HepG2 (cell line): ENCODE data around the gene OOSP3. TPM values are rescaled to one million over a fixed set of nuclear protein-coding genes. Genes with fewer than 3 reads are reported as not detected.

Source experiments
- ATAC-seq: fragments of 200-7000 bp; cut with Tn5 transposase; 3 replicates; pipeline ENCODE4 v1.9.1; 2020; ENCODE audit warnings: mild to moderate bottlenecking, moderate library complexity
- BruUV-seq: library from RNA; stranded (reverse); fragments of 400-500 nt; replicated peaks from 2 replicates; lab custom pipeline; 2021; lab: Mats Ljungman, UMichigan
- CTCF ChIA-PET: fragments of 300-600 bp; formaldehyde crosslinking; extraction: SDS; loops from one replicate; lab custom pipeline; 2021; ENCODE audit warnings: low total read pairs, inconsistent platforms, low intra/inter-chr PET ratio; lab: Yijun Ruan, JAX
- POLR2A ChIA-PET: fragments of 350-600 bp; sonication (Branson Sonifier 250); formaldehyde crosslinking; loops from one replicate; lab custom pipeline; 2020; ENCODE audit warnings: antibody characterized with exemption, inconsistent platforms; lab: Yijun Ruan, JAX
- DNase-seq: peaks from one replicate; pipeline ENCODE4 v3.0.0-alpha.2; 2015; ENCODE audit warnings: low spot score
- FAIRE-seq: peaks from 3 replicates; lab custom pipeline; 2011; peaks lifted over from hg19 to GRCh38; lab: Jason Lieb, UNC
- H2AFZ ChIP-seq: one replicate; pipeline ENCODE4 v1.6.1; 2011; ENCODE audit warnings: low read length, inconsistent platforms
- H3K27ac ChIP-seq: fragments of 300-600 bp; 3 replicates; pipeline ENCODE4 v1.8.0; 2011; ENCODE audit warnings: mixed run types, mild to moderate bottlenecking, mixed read lengths, low read length, inconsistent platforms; ENCODE audit not compliant: insufficient read depth; ENCODE audit errors: extremely low read length
- H3K27me3 ChIP-seq, 2 experiments: fragments of 200-600 bp in 1 of 2; 2 replicates in 1 of 2; 3 replicates in 1 of 2; pipeline versions ENCODE4 v1.6.0 to v1.8.0; 2011; ENCODE audit warnings: low read length in 2 of 2, mild to moderate bottlenecking in 2 of 2, moderate library complexity in 2 of 2, inconsistent platforms in 1 of 2; ENCODE audit not compliant: insufficient read depth in 2 of 2, control insufficient read depth in 1 of 2
- H3K36me3 ChIP-seq, 2 experiments: fragments of 200-600 bp in 1 of 2; replicated peaks in 1 of 2; 2 replicates in 1 of 2; 3 replicates in 1 of 2; pipeline versions ENCODE4 v1.5.1 to v1.8.0; 2011; ENCODE audit warnings: low read length in 2 of 2, inconsistent platforms in 1 of 2; ENCODE audit not compliant: insufficient read depth in 2 of 2, control insufficient read depth in 1 of 2
- H3K4me1 ChIP-seq: 2 replicates; pipeline ENCODE4 v1.5.1; 2012; ENCODE audit warnings: low read length, inconsistent platforms; ENCODE audit not compliant: insufficient read depth
- H3K4me2 ChIP-seq: 2 replicates; pipeline ENCODE4 v1.6.0; 2011; ENCODE audit warnings: low read depth, low read length, inconsistent platforms
- H3K4me3 ChIP-seq, 3 experiments: fragments of 200-600 bp in 1 of 3; sonication (generic), shearing (Covaris generic) in 1 of 3; replicated peaks in 1 of 3; 2 replicates each; pipeline ENCODE4 v1.5.1; 2011 to 2016; ENCODE audit warnings: low read length in 3 of 3, inconsistent platforms in 2 of 3, low read depth in 2 of 3, mild to moderate bottlenecking in 2 of 3, control low read depth in 1 of 3, mixed read lengths in 1 of 3; ENCODE audit not compliant: insufficient read depth in 1 of 3
- H3K79me2 ChIP-seq: one replicate; pipeline ENCODE4 v1.6.1; 2011; ENCODE audit warnings: low read length, inconsistent platforms; ENCODE audit not compliant: insufficient read depth
- H3K9ac ChIP-seq: 2 replicates; pipeline ENCODE4 v1.6.0; 2011; ENCODE audit warnings: mild to moderate bottlenecking, low read depth, low read length, inconsistent platforms; ENCODE audit not compliant: insufficient read depth
- H3K9me3 ChIP-seq: 2 replicates; pipeline ENCODE4 v1.5.1; 2012; ENCODE audit warnings: mild to moderate bottlenecking, low read length
- H4K20me1 ChIP-seq: 2 replicates; pipeline ENCODE4 v1.6.0; 2011; ENCODE audit warnings: inconsistent platforms, mild to moderate bottlenecking, low read length, moderate library complexity; ENCODE audit not compliant: insufficient read depth
- CSRNP2 ChIP-seq: sonication (generic); formaldehyde crosslinking; conservative IDR thresholded peaks from 2 replicates; pipeline ENCODE4 v1.8.0; 2022; ENCODE audit warnings: low read depth, missing genetic modification reagents
- DMAP1 ChIP-seq: IDR thresholded peaks from 2 replicates; pipeline ENCODE4 v1.6.1; 2016
- GABPB1 ChIP-seq: IDR thresholded peaks from 2 replicates; pipeline ENCODE4 v1.6.1; 2016; ENCODE audit warnings: mild to moderate bottlenecking, missing genetic modification reagents, moderate library complexity, missing compliant biosample characterization
- GTF2F1 ChIP-seq: fragments of 150-350 bp; IDR thresholded peaks from 2 replicates; pipeline ENCODE4 v1.6.1; 2014; ENCODE audit warnings: low read length
- HOXA9 ChIP-seq: sonication (generic); formaldehyde crosslinking; IDR thresholded peaks from 2 replicates; pipeline ENCODE4 v1.8.1; 2022; ENCODE audit warnings: missing genetic modification reagents, mild to moderate bottlenecking, moderate library complexity, borderline replicate concordance
- KDM3A ChIP-seq: IDR thresholded peaks from 2 replicates; pipeline ENCODE4 v1.6.1; 2018; ENCODE audit warnings: low read depth, missing compliant biosample characterization
- KMT2A ChIP-seq: sonication (generic); formaldehyde crosslinking; IDR thresholded peaks from 2 replicates; pipeline ENCODE4 v1.4.0; 2020; ENCODE audit warnings: missing genetic modification reagents
- NFRKB ChIP-seq: fragments of 450-650 bp; IDR thresholded peaks from 2 replicates; pipeline ENCODE4 v1.6.1; 2017
- RORA ChIP-seq: sonication (generic); formaldehyde crosslinking; IDR thresholded peaks from 2 replicates; pipeline ENCODE4 v1.5.0; 2020; ENCODE audit warnings: mild to moderate bottlenecking, missing genetic modification reagents, moderate library complexity
- RXRA ChIP-seq: sonication (generic); formaldehyde crosslinking; IDR thresholded peaks from 2 replicates; pipeline ENCODE4 v1.5.1; 2020; ENCODE audit warnings: missing genetic modification reagents
- TGIF2 ChIP-seq: IDR thresholded peaks from 2 replicates; pipeline ENCODE4 v1.6.1; 2016; ENCODE audit warnings: control low read depth, missing compliant biosample characterization
- THAP9 ChIP-seq: sonication (generic); formaldehyde crosslinking; IDR thresholded peaks from 2 replicates; pipeline ENCODE4; 2020; ENCODE audit warnings: missing genetic modification reagents, mild to moderate bottlenecking, borderline replicate concordance
- YY1 ChIP-seq: IDR thresholded peaks from 2 replicates; pipeline ENCODE4 v1.6.1; 2011; ENCODE audit warnings: low read length, low read depth, moderate library complexity, mild to moderate bottlenecking; ENCODE audit not compliant: insufficient read depth, insufficient replicate concordance
- ZGPAT ChIP-seq: IDR thresholded peaks from 2 replicates; pipeline ENCODE4 v1.6.1; 2016; ENCODE audit warnings: mild to moderate bottlenecking
- ZNF513 ChIP-seq: sonication (generic); formaldehyde crosslinking; conservative IDR thresholded peaks from 2 replicates; pipeline ENCODE4 v1.5.0; 2020; ENCODE audit warnings: missing genetic modification reagents
- ZNF597 ChIP-seq: sonication (generic); formaldehyde crosslinking; IDR thresholded peaks from 2 replicates; pipeline ENCODE4 v1.5.0; 2020; ENCODE audit warnings: missing genetic modification reagents
- ZNF7 ChIP-seq: IDR thresholded peaks from 2 replicates; pipeline ENCODE4 v1.6.1; 2016; ENCODE audit warnings: missing biosample characterization, missing genetic modification reagents
- ZNF737 ChIP-seq: sonication (generic); formaldehyde crosslinking; IDR thresholded peaks from 2 replicates; pipeline ENCODE4 v1.5.0; 2020; ENCODE audit warnings: missing genetic modification reagents, mild to moderate bottlenecking, borderline replicate concordance
- in situ Hi-C: cut with HindIII; loops from 2 replicates; pipeline ENCODE4 v1.10.0; 2017; ENCODE audit warnings: low pct_unique_long_range_greater_than_20kb; ENCODE audit not compliant: extremely low pct_ligation_motif_present
- intact Hi-C: fragments of 100-400 bp; cut with micrococcal nuclease; formaldehyde crosslinking; loops from one replicate; pipeline ENCODE4 v1.10.0; 2022; ENCODE audit not compliant: unreplicated experiment
- polyA plus RNA-seq, 8 experiments: library from polyadenylated mRNA; depleted of rRNA in 3 of 8; stranded (reverse) in 7 of 8; unstranded in 1 of 8; fragments of >200 nt; fragmentation: Illumina TruSeq in 4 of 8; extraction: Trizol in 4 of 8; gene quantifications; 2 replicates each; pipeline versions ENCODE4 v1.2.1 to v1.2.3, GENCODE V29; 2011 to 2016; ENCODE audit warnings: low read depth in 4 of 8, missing spikeins in 1 of 8, mixed read lengths in 1 of 8; ENCODE audit not compliant: insufficient read depth in 1 of 8
- total RNA-seq, 5 experiments: library from RNA; depleted of rRNA; stranded (reverse); fragments of >200 nt; fragmentation: Illumina TruSeq; extraction: Trizol; gene quantifications; 2 replicates each; pipeline ENCODE4 v1.2.3, GENCODE V29; 2016; ENCODE audit warnings: low read depth in 1 of 5

OOSP3 gene
- total and polyA plus RNA-seq, 2 of the 13 experiments (the other 11 are each of a cell fraction or from before 2014, with no cell fraction given), result not detected

- TF ChIP-seq THAP9 (CRISPR knock-in tag) (no peak), KMT2A (CRISPR knock-in tag) (no peak), TGIF2 (CRISPR knock-in tag) (no peak), RORA (no peak), ZNF7 (CRISPR knock-in tag) (no peak), HOXA9 (CRISPR knock-in tag) (no peak), RXRA (CRISPR knock-in tag) (no peak), ZNF737 (CRISPR knock-in tag) (no peak), ZGPAT (CRISPR knock-in tag) (no peak), DMAP1 (CRISPR knock-in tag) (no peak)
These were observed 10.6 kb upstream of the OOSP3 start (continued) for GRCh38 chr11:59867946-59868345.

GRCh38 chr11:59872076-59872475, 6.5 kb upstream of the OOSP3 start:
- no peak overlapping the region for H3K4me2 ChIP-seq
- no peaks in the 10 kb centered on the region for H3K79me2 ChIP-seq
- no peaks in the 10 kb centered on the region for H3K27me3 ChIP-seq
- no peak overlapping the region for H3K4me3 ChIP-seq
- BruUV-seq, result no TSS peak
- H3K9ac ChIP-seq, result no peak overlapping the region
- no peaks in the 10 kb centered on the region for H3K9me3 ChIP-seq
- POLR2A ChIA-PET, result no interaction called here
- no peak overlapping the region for H2AFZ ChIP-seq
- in situ Hi-C loops, result no loop called here
- intact Hi-C loops, result no loop called here
- H3K4me1 ChIP-seq, result peaks cover 10% of the 10 kb centered on the region
- ATAC-seq, result no peak
- no peaks in the 10 kb centered on the region for H4K20me1 ChIP-seq
- no peak for DNase-seq
- no peak for FAIRE-seq
- H3K36me3 ChIP-seq, result no peaks in the 10 kb centered on the region
- CTCF ChIA-PET, result no interaction called here
- no peak overlapping the region for H3K27ac ChIP-seq
- TF ChIP-seq ZNF513, result no peak
- no peak for TF ChIP-seq NFRKB
- TF ChIP-seq ZNF597, result no peak
- no peak for TF ChIP-seq CSRNP2 (CRISPR knock-in tag)
- TF ChIP-seq GABPB1 (CRISPR knock-in tag), result no peak
- TF ChIP-seq GTF2F1, result no peak
- no peak for TF ChIP-seq KDM3A (CRISPR knock-in tag)
- TF ChIP-seq YY1, result no peak
